HG03432 (cell line): ENCODE measurements around the gene ROR2.
A peak's percentile ranks its signal among the peaks of the same experiment; 100 is the strongest.
"Not testable (repeated sequence)": the region's sequence is repeated elsewhere in the genome, so short reads cannot be mapped to it uniquely, and the experiment has no call there.

Experiments used
- ATAC-seq: cut with Tn5 transposase; IDR thresholded peaks from one replicate; pipeline ENCODE4 v1.9.1; 2021; ENCODE audit warnings: mild to moderate bottlenecking, moderate library complexity; ENCODE audit not compliant: unreplicated experiment

Gene ROR2

GRCh38 chr9:91547081-91547480, 402.9 kb downstream of the ROR2 start:
- ATAC-seq: no peak

DNA sequence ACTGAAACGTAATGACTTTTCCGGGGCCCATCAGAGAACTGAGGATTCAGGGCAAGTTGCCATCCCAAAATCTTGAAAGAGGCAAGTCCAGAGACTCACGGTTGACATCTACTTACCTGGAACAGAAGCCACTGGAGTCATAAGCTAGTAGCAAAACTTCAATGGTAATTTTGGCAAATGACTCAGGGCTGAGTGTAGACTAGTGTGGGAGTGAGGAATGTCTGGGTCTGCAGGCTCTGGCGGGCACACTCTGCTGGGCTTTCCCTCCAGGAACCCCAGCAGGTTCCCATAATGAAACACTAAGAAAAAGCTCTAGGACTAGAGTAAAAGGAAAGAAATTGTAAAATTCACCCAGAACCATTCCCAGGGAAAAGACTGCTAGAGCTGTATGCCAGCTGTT, 403.5 kb downstream of the ROR2 start:
- no peak for ATAC-seq

- ATAC-seq: no peak
Measured at GRCh38 chr9:91541734-91542133, 408.3 kb downstream of the ROR2 start.

- ATAC-seq: not testable (repeated sequence)
Measured at GRCh38 chr9:91540506-91540905, 409.5 kb downstream of the ROR2 start.

DNA sequence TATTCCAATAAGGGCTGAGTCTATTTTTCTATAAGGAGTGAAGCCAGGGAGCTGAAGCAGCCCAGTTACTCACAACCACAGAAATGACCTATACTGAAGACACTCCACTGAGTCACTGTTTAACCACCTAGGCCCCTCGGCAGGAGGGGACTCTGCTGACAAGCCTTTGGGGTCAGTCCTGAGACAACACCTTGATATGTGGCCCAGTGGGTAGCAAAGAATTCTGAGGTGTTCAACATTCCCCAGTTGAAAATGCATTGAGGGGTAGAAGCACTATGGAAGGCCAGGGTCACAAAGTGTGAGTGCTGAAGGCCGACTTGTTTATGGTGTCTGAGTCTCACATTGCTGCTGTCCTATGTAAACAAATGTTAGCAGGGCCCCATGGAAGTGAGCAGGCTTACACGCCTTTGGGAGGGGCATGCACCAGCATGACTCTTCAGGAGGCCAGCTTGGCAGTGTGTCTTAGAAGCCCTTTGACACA, 413.8 kb downstream of the ROR2 start:
- ATAC-seq: no peak

DNA sequence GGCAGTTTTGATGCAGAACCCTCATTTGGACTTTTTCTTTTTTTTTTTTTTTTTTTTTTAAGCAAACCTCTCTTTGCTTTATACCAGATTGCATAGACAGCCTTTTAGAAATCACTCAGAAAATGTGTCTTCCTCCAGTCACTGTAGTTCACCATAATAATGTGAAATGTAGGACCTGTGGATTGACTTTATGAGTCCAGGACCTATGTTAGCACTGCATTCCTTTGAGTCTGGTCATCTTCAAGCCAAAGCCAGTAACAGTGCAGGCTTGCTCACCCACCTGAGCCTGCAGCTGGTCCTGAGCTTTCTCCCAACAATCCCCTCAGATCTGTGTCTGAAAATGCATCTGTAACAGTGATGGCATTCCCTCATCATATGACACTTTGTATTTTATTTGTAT, 415.7 kb downstream of the ROR2 start:
- ATAC-seq: no peak

GRCh38 chr9:91533382-91533781, 416.6 kb downstream of the ROR2 start:
- no peak for ATAC-seq

GRCh38 chr9:91532325-91532724, 417.7 kb downstream of the ROR2 start:
- ATAC-seq: no peak

DNA sequence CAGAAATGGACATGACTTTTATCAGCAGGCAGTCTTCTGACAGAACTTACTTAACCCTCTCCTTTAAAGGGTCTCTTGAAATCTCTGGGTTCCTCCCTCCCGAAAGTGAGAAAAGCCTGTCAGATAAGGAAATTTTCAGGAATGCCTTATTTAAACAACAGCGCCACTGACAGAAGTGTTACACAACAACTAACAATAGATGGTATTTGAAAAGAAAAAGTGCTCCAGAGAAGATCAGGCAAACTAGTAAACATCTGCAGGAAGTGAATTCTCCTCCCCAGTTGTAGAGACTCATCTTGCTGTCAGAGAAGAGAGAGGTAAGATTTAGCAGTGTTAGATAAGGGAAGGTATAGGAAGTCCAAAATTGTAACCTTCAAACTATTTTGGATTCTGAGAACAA, 419.2 kb downstream of the ROR2 start:
- ATAC-seq: no peak

DNA sequence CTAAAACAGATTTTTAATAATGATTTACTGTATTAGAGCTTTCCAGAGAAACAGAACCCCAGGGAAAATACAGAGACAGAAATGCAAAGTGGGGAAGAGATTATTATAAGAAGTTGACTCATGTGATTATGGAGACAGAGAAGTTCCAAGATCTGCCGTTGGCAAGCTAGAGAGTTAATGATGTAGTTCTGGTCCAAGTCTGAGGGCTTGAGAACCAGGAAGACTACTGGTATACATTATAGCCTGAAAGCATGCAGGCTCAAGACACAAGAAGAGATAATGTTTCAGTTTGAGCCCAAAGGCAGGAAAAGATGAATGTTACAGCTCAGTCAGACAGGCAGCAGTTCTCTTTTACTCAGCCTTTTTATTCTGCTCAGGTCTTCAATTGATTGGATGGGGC, 427.5 kb downstream of the ROR2 start:
- no peak for ATAC-seq

GRCh38 chr9:91519520-91520277, 430.3 kb downstream of the ROR2 start:
- ATAC-seq: no peak

DNA sequence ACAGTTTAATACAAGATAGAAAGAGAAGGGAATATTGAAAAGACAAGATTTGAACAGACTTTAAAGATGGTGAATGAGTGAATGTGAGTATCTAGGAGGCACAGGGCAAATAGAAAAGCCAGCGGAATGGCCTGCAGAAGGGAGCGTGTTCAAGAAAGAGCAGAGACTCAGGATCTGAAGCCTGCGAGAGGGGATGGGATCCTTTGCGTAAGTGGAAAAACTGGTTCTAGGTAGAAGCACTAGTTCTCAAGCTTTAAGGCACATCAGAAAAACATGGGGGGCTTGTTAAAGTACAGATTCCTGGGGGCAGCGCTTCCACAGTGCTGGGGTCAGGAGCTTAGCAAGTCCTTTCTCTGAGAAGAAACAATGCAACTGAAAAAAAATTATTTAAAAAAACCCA, 431.6 kb downstream of the ROR2 start:
- no peak for ATAC-seq

DNA sequence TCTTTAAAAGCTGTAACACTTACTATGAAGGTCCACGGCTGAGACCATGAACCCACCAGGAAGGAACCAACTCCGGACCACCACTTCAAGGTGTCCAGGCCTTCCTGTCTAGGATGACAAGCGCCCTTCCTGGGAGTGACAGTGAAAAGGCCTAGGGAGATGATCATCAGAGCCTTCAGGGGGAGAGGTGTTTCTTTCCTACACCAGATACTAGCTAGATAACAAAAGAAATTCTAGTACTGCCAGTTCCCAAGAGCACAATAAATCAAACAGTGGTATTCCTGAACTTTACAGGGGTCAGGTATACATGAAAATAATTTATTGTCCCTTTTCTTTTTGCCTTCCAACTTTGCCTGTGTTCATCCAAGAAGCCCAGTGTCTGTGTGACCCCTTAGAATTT, 432.2 kb downstream of the ROR2 start:
- no peak for ATAC-seq

DNA sequence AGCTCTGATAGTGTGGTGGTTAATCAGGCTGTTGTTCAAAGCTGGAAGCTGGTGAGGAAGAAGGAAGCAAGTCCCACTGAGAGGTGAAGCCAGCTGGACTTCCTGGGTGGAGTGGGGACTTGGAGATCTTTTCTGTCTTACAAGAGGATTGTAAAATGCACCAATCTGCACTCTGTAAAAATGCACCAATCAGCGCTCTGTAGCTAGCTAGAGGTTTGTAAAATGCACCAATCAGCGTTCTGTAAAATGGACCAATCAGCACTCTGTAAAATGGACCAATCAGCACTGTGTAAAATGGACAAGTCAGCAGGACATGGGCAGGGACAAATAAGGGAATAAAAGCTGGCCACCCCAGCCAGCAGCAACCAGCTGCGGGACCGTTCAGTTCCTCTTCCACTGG, 432.7 kb downstream of the ROR2 start:
- ATAC-seq: not testable (repeated sequence)

GRCh38 chr9:91516777-91517176, 433.3 kb downstream of the ROR2 start:
- ATAC-seq: no peak

DNA sequence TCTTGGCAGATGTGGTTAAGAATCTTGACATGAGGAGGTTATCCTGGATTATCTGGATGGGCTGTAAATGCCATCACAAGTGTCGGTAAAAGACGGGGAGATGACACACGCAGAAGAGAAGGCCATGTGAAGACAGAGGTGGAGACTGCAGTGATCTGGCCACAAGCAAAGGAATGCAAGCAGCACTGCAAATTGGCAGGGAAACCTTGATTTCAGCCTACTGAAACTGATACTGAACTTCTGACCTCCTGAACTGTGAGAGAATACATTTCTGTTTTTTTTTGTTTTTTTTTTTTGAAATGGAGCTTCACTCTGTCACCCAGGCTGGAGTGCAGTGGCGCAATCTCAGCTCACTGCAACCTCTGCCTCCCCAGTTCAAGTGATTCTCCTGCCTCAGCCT, 433.9 kb downstream of the ROR2 start:
- ATAC-seq: no peak

DNA sequence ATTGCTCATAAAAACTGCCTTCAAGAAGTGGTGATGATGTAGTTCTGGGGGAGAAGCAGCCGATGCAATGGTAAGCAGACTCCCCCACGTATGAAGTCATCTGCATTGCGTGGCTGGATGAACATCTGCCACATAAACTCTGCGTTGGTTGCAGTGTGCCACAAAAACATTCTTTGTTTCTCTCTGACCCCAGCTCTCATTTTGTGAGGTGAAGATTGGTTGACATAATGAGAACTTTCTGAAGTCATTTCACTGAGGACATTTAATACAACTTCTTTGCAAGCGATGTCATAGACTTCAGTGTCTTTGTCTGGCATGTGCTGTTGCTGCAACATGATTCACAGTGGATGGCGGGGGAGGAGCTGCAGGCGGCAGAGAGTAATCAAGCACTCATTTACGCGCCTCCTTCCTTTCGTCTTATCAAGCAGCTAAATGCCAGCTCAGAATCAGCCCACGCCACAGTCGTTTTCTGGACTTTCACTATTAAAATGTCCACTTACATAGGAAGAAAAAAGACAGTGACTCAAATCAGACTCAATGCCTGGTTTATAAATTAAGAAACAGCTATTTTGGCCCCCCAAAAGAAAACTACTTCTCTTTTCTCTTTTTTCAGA, 434.8 kb downstream of the ROR2 start:
- peak; percentile 79 for ATAC-seq
